Nucleus accumbens (tissue), 56 donors: Measurements from ENCODE around the gene ICA1.
"Not testable (repeated sequence)": the region's sequence is repeated elsewhere in the genome, so short reads cannot be mapped to it uniquely, and the experiment has no call there.

Experiments used
- DNase-seq, 56 donors: peaks; one replicate each; lab custom pipeline; 2025; lab: John Stamatoyannopoulos, UW

Gene ICA1

DNA sequence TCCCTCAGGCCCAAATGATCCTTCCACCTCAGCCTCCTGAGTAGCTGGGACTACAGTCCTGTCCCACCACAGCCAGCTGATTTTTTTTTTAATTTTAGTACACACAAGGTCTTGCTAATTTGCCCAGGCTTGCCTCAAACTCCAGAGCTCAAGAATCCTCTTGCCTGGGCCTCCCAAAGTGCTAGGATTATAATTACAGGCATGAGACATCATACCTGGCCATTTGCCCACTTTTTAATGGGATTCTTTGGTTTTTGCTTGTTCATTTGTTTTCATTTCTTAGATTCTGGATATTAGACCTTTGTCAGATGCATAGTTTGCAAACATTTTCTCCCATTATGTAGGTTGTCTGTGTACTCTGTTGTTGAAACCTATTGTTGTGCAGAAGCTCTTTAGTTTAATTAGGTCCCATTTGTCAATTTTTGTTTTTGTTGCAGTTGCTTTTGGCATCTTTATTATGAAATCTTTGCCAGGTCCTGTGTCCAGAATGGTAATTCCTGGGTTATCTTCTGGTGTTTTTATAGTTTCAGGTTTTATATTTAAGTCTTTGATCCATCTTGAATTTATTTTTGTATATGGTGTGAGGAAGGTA, 198.2 kb downstream of the ICA1 start:
- DNase-seq, result no peak

DNA sequence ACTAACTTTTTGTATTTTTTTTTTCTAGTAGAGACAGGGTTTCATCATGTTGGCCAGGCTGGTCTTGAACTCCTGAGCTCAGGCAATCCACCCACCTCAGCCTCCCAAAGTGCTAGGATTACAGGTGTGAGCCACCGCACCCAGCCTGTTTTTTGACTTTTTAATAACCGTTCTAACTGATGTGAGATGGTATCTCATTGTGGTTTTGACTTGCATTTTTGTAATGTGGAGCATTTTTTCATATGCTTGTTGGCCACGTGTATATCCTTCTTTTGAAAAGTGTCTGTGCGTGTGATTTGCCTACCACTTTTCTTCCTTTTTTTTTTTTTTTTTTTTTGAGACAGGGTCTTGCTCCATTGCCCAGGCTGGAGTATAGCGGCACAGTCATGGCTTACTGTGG, 198.7 kb downstream of the ICA1 start:
- DNase-seq, result not testable (repeated sequence)
